HepG2 (cell line): ENCODE measurements around the gene STON1. TPM values are rescaled to one million over a fixed set of nuclear protein-coding genes. Genes with fewer than 3 reads are reported as not detected.

Source experiments
- ATAC-seq: fragments of 200-7000 bp; cut with Tn5 transposase; 3 replicates; pipeline ENCODE4 v1.9.1; 2020; ENCODE audit warnings: mild to moderate bottlenecking, moderate library complexity
- BruUV-seq: library from RNA; stranded (reverse); fragments of 400-500 nt; replicated peaks from 2 replicates; lab custom pipeline; 2021; lab: Mats Ljungman, UMichigan
- CTCF ChIA-PET: fragments of 300-600 bp; formaldehyde crosslinking; extraction: SDS; loops from one replicate; lab custom pipeline; 2021; ENCODE audit warnings: low total read pairs, inconsistent platforms, low intra/inter-chr PET ratio; lab: Yijun Ruan, JAX
- POLR2A ChIA-PET: fragments of 350-600 bp; sonication (Branson Sonifier 250); formaldehyde crosslinking; loops from one replicate; lab custom pipeline; 2020; ENCODE audit warnings: antibody characterized with exemption, inconsistent platforms; lab: Yijun Ruan, JAX
- DNase-seq: peaks from one replicate; pipeline ENCODE4 v3.0.0-alpha.2; 2015; ENCODE audit warnings: low spot score
- FAIRE-seq: peaks from 3 replicates; lab custom pipeline; 2011; peaks lifted over from hg19 to GRCh38; lab: Jason Lieb, UNC
- H2AFZ ChIP-seq: one replicate; pipeline ENCODE4 v1.6.1; 2011; ENCODE audit warnings: low read length, inconsistent platforms
- H3K27ac ChIP-seq: fragments of 300-600 bp; 3 replicates; pipeline ENCODE4 v1.8.0; 2011; ENCODE audit warnings: mixed run types, mild to moderate bottlenecking, mixed read lengths, low read length, inconsistent platforms; ENCODE audit not compliant: insufficient read depth; ENCODE audit errors: extremely low read length
- H3K27me3 ChIP-seq, 2 experiments: fragments of 200-600 bp in 1 of 2; 2 replicates in 1 of 2; 3 replicates in 1 of 2; pipeline versions ENCODE4 v1.6.0 to v1.8.0; 2011; ENCODE audit warnings: low read length in 2 of 2, mild to moderate bottlenecking in 2 of 2, moderate library complexity in 2 of 2, inconsistent platforms in 1 of 2; ENCODE audit not compliant: insufficient read depth in 2 of 2, control insufficient read depth in 1 of 2
- H3K36me3 ChIP-seq, 2 experiments: fragments of 200-600 bp in 1 of 2; replicated peaks in 1 of 2; 2 replicates in 1 of 2; 3 replicates in 1 of 2; pipeline versions ENCODE4 v1.5.1 to v1.8.0; 2011; ENCODE audit warnings: low read length in 2 of 2, inconsistent platforms in 1 of 2; ENCODE audit not compliant: insufficient read depth in 2 of 2, control insufficient read depth in 1 of 2
- H3K4me1 ChIP-seq: 2 replicates; pipeline ENCODE4 v1.5.1; 2012; ENCODE audit warnings: low read length, inconsistent platforms; ENCODE audit not compliant: insufficient read depth
- H3K4me2 ChIP-seq: 2 replicates; pipeline ENCODE4 v1.6.0; 2011; ENCODE audit warnings: low read depth, low read length, inconsistent platforms
- H3K4me3 ChIP-seq, 3 experiments: fragments of 200-600 bp in 1 of 3; sonication (generic), shearing (Covaris generic) in 1 of 3; replicated peaks in 1 of 3; 2 replicates each; pipeline ENCODE4 v1.5.1; 2011 to 2016; ENCODE audit warnings: low read length in 3 of 3, inconsistent platforms in 2 of 3, low read depth in 2 of 3, mild to moderate bottlenecking in 2 of 3, control low read depth in 1 of 3, mixed read lengths in 1 of 3; ENCODE audit not compliant: insufficient read depth in 1 of 3
- H3K79me2 ChIP-seq: one replicate; pipeline ENCODE4 v1.6.1; 2011; ENCODE audit warnings: low read length, inconsistent platforms; ENCODE audit not compliant: insufficient read depth
- H3K9ac ChIP-seq: 2 replicates; pipeline ENCODE4 v1.6.0; 2011; ENCODE audit warnings: mild to moderate bottlenecking, low read depth, low read length, inconsistent platforms; ENCODE audit not compliant: insufficient read depth
- H3K9me3 ChIP-seq: 2 replicates; pipeline ENCODE4 v1.5.1; 2012; ENCODE audit warnings: mild to moderate bottlenecking, low read length
- H4K20me1 ChIP-seq: 2 replicates; pipeline ENCODE4 v1.6.0; 2011; ENCODE audit warnings: inconsistent platforms, mild to moderate bottlenecking, low read length, moderate library complexity; ENCODE audit not compliant: insufficient read depth
- AHDC1 ChIP-seq: sonication (generic); formaldehyde crosslinking; IDR thresholded peaks from 2 replicates; pipeline ENCODE4 v1.5.1; 2020; ENCODE audit warnings: mild to moderate bottlenecking, missing genetic modification reagents, borderline replicate concordance
- FOXO4 ChIP-seq: sonication (generic); formaldehyde crosslinking; conservative IDR thresholded peaks from 2 replicates; pipeline ENCODE4 v1.8.1; 2023; ENCODE audit warnings: missing genetic modification reagents
- HNRNPH1 ChIP-seq: fragments of 200-400 bp; formaldehyde crosslinking; optimal IDR thresholded peaks from 2 replicates; pipeline ENCODE3; 2017; ENCODE audit warnings: mild to moderate bottlenecking, low read depth, low read length
- SMYD3 ChIP-seq: sonication (generic); formaldehyde crosslinking; IDR thresholded peaks from 2 replicates; pipeline ENCODE4 v1.8.1; 2023; ENCODE audit warnings: mild to moderate bottlenecking, missing genetic modification reagents
- SOX6 ChIP-seq, 2 experiments: fragments of 450-650 bp in 1 of 2; sonication (generic) in 1 of 2; formaldehyde crosslinking in 1 of 2; IDR thresholded peaks; 2 replicates each; pipeline versions ENCODE4 v1.4.0 to v1.6.1; 2017 to 2020; ENCODE audit warnings: antibody characterized with exemption in 1 of 2, mild to moderate bottlenecking in 1 of 2, missing genetic modification reagents in 1 of 2
- U2AF1 ChIP-seq: fragments of 200-400 bp; formaldehyde crosslinking; optimal IDR thresholded peaks from 2 replicates; pipeline ENCODE3; 2017; ENCODE audit warnings: mild to moderate bottlenecking, low read depth, low read length
- ZNF30 ChIP-seq: sonication (generic); formaldehyde crosslinking; IDR thresholded peaks from 2 replicates; pipeline ENCODE4 v1.5.0; 2020; ENCODE audit warnings: mild to moderate bottlenecking, missing genetic modification reagents
- ZNF574 ChIP-seq: sonication (generic); formaldehyde crosslinking; IDR thresholded peaks from 2 replicates; pipeline ENCODE4 v1.4.0; 2020; ENCODE audit warnings: missing genetic modification reagents
- ZSCAN20 ChIP-seq: sonication (generic); formaldehyde crosslinking; IDR thresholded peaks from 2 replicates; pipeline ENCODE4 v1.4.0; 2020; ENCODE audit warnings: missing genetic modification reagents, mild to moderate bottlenecking, borderline replicate concordance
- WGBS: methylation state at CpG from one replicate; pipeline ENCODE4 v1.1.6; 2017; ENCODE audit warnings: low lambda C conversion rate; 5-methylcytosine and 5-hydroxymethylcytosine counted together
- in situ Hi-C: cut with HindIII; loops from 2 replicates; pipeline ENCODE4 v1.10.0; 2017; ENCODE audit warnings: low pct_unique_long_range_greater_than_20kb; ENCODE audit not compliant: extremely low pct_ligation_motif_present
- intact Hi-C: fragments of 100-400 bp; cut with micrococcal nuclease; formaldehyde crosslinking; loops from one replicate; pipeline ENCODE4 v1.10.0; 2022; ENCODE audit not compliant: unreplicated experiment
- polyA plus RNA-seq, 8 experiments: library from polyadenylated mRNA; depleted of rRNA in 3 of 8; stranded (reverse) in 7 of 8; unstranded in 1 of 8; fragments of >200 nt; fragmentation: Illumina TruSeq in 4 of 8; extraction: Trizol in 4 of 8; gene quantifications; 2 replicates each; pipeline versions ENCODE4 v1.2.1 to v1.2.3, GENCODE V29; 2011 to 2016; ENCODE audit warnings: low read depth in 4 of 8, missing spikeins in 1 of 8, mixed read lengths in 1 of 8; ENCODE audit not compliant: insufficient read depth in 1 of 8
- total RNA-seq, 5 experiments: library from RNA; depleted of rRNA; stranded (reverse); fragments of >200 nt; fragmentation: Illumina TruSeq; extraction: Trizol; gene quantifications; 2 replicates each; pipeline ENCODE4 v1.2.3, GENCODE V29; 2016; ENCODE audit warnings: low read depth in 1 of 5

The STON1 gene
- total and polyA plus RNA-seq, 2 of the 13 experiments (the other 11 are each of a cell fraction or from before 2014, with no cell fraction given) = 0.09 to 0.28 TPM

- ChIA-PET POLR2A (no interaction called here), CTCF (no interaction called here)
- no TSS peak for BruUV-seq
- H4K20me1 ChIP-seq = no peaks in the 10 kb centered on the region
- 22% methylated on average over 2 of the region's 2 CpGs for WGBS
- H3K9ac ChIP-seq = no peak overlapping the region
- no peak overlapping the region for H3K4me2 ChIP-seq
- in situ Hi-C loops (no loop called here), intact Hi-C loops (no loop called here)
- H3K27me3 ChIP-seq = peaks cover 0 to 3% of the 10 kb centered on the region in 2 experiments; a peak in 1 of 5 replicates
- TF ChIP-seq SMYD3 (CRISPR knock-in tag) (no peak), HNRNPH1 (no peak), FOXO4 (no peak), U2AF1 (no peak), ZSCAN20 (CRISPR knock-in tag) (no peak), ZNF574 (CRISPR knock-in tag) (no peak), AHDC1 (no peak), SOX6 (IDR thresholded peaks at IDR 0.05) (no peak), SOX6 (CRISPR knock-in tag; IDR thresholded peaks at IDR 0.05) (no peak), ZNF30 (CRISPR knock-in tag) (no peak)
- FAIRE-seq (no peak), ATAC-seq (no peak), DNase-seq (no peak)
- no peaks in the 10 kb centered on the region for H3K9me3 ChIP-seq
- no peak overlapping the region for H3K27ac ChIP-seq
- H3K4me3 ChIP-seq = no peak overlapping the region
- H3K79me2 ChIP-seq = no peaks in the 10 kb centered on the region
- H3K36me3 ChIP-seq = no peaks in the 10 kb centered on the region
- H2AFZ ChIP-seq = no peak overlapping the region
- no peaks in the 10 kb centered on the region for H3K4me1 ChIP-seq
Measured at GRCh38 chr2:48619526-48619925, 89.6 kb downstream of the STON1 start.
